Left kidney (tissue), 8 donors: ENCODE measurements around the gene APH1B. TPM values are rescaled to one million over a fixed set of nuclear protein-coding genes. Genes with fewer than 3 reads are reported as not detected.
A peak's percentile ranks its signal among the peaks of the same experiment; 100 is the strongest.
"Not testable (repeated sequence)": the region's sequence is repeated elsewhere in the genome, so short reads cannot be mapped to it uniquely, and the experiment has no call there.

Source experiments
- DNase-seq: peaks from one replicate; pipeline ENCODE4 v3.0.0-alpha.2; 2013
- long read RNA-seq, 8 donors: transcript quantifications; one replicate each; lab custom pipeline, GENCODE V29; 2026
- polyA plus RNA-seq: library from polyadenylated mRNA; unstranded; fragments of 120-200 nt; gene quantifications from one replicate; pipeline ENCODE4 v1.2.1, GENCODE V29; 2013; ENCODE audit not compliant: insufficient read length

Gene APH1B
- polyA plus RNA-seq: 19.6 TPM
- long read RNA-seq, donor 1, full-length matches to known transcripts: 7 of 78 reads
- long read RNA-seq, donor 1, partial matches to known transcripts: 71 of 78 reads
- long read RNA-seq, donor 1, other reads (novel, unspliced or antisense): 0 of 78 reads
- long read RNA-seq, donor 2, full-length matches to known transcripts: 9 of 9 reads
- long read RNA-seq, donor 2, partial matches to known transcripts: 0 of 9 reads
- long read RNA-seq, donor 2, other reads (novel, unspliced or antisense): 0 of 9 reads
- long read RNA-seq, donor 3, full-length matches to known transcripts: 2 of 2 reads
- long read RNA-seq, donor 3, partial matches to known transcripts: 0 of 2 reads
- long read RNA-seq, donor 3, other reads (novel, unspliced or antisense): 0 of 2 reads
- long read RNA-seq, donor 4, full-length matches to known transcripts: 1 of 1 reads
- long read RNA-seq, donor 4, partial matches to known transcripts: 0 of 1 reads
- long read RNA-seq, donor 4, other reads (novel, unspliced or antisense): 0 of 1 reads
- long read RNA-seq, donor 5, full-length matches to known transcripts: 9 of 28 reads
- long read RNA-seq, donor 5, partial matches to known transcripts: 19 of 28 reads
- long read RNA-seq, donor 5, other reads (novel, unspliced or antisense): 0 of 28 reads
- long read RNA-seq, donor 6, full-length matches to known transcripts: 9 of 38 reads
- long read RNA-seq, donor 6, partial matches to known transcripts: 29 of 38 reads
- long read RNA-seq, donor 6, other reads (novel, unspliced or antisense): 0 of 38 reads
- long read RNA-seq, donor 7, full-length matches to known transcripts: 9 of 72 reads
- long read RNA-seq, donor 7, partial matches to known transcripts: 22 of 72 reads
- long read RNA-seq, donor 7, other reads (novel, unspliced or antisense): 41 of 72 reads
- long read RNA-seq, donor 8, full-length matches to known transcripts: 5 of 29 reads
- long read RNA-seq, donor 8, partial matches to known transcripts: 24 of 29 reads
- long read RNA-seq, donor 8, other reads (novel, unspliced or antisense): 0 of 29 reads

DNA sequence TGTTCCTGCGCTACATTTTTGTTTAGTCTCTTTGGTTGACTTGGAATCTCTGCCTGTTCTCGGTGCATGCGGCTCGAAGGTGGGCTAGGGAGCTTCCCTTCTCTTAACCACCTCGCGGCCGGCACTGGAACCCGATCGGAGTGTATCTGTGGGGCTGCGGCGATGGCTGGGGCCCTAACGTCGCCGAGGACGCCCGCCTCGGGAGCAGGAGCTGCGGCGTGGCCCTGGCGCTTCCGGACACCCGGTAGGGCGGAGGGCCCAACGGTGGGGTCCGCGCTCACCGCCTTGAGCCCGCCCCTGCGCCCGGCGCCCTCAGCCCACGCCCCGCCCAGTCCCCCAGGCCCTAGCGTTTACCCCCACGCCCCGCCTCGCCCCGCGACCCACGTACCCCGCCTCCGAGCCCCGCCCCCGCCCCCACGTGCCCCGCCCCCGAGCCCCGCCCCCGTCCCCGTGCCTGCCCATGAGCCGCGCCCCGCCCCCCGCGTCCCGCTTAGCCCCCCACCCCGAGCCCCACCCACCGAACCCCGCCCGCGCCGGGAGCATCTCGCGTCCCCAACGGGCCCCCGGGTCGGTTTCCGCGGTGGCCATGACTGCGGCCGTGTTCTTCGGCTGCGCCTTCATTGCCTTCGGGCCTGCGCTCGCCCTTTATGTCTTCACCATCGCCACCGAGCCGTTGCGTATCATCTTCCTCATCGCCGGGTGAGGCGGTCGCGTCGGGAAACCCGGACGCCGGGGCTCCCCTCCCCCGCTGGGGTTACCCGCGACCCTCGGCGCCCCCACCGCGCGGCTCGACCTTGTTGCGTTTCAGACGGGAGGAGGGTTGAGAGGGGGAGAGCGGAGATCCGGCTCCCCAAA, at the start of gene APH1B:
Gene APH1B, plus strand, starts transcription at position 568 of the 855 bp plus-strand sequence. Its CDS starts 19 bp downstream, at position 587.
- peak; percentile 76 for DNase-seq

DNA sequence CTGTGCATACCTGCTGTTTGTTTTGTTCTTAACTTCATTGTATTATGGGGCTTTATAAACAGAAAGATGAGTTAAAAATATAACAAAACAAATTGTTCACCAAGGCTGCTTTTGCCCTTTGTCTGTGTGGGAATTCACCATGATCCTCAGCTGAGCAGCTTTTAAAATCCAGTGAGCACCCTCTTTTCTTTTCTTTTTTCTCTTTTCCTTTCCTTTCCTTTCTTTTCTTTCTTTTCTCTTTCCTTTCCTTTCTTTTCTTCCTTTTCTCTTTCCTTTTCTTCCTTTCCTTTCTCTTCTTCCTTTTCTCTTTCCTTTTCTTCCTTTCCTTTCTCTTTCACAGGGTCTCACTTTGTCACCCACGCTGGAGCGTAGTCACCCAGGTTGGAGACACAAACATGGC, 49.7 kb upstream of the APH1B start:
- no peak for DNase-seq

DNA sequence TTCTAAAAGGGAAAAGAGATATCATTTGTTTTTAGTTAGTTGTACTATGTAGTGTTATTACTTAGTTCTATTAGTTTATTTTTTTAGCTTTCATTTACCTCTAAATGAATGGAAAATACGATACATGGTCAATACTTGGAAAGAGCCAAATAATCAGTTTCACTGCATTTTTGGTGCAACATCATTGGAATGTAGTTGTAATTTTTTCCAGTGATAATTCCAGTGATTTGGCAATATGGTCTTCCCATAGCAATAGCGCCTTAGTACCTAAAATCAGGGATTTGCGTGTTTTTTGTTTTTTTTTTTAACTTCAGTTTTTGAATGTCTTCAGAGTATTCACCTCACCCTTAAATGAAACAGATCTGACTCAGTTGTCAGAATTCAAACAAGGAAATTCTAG, 46.2 kb upstream of the APH1B start:
- no peak for DNase-seq

DNA sequence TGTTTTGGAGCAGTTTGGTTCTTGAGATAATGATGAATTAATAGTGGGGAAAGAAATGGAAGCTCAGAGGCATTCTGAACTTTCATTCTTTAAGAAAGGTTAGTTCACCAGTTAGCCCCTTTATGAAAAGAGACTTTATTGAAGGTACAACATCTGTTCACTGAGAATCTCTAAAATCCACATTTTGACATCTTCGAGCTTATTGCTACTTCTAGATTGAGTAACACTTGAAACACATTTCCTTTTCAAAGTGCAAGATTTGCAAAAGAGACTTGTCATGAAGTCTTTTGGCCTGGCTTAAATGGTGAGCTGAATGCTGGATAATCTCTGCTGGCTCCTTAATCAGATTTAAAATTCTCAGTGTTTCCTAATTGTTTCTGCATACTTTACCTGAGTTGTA, 45.7 kb upstream of the APH1B start:
- no peak for DNase-seq

DNA sequence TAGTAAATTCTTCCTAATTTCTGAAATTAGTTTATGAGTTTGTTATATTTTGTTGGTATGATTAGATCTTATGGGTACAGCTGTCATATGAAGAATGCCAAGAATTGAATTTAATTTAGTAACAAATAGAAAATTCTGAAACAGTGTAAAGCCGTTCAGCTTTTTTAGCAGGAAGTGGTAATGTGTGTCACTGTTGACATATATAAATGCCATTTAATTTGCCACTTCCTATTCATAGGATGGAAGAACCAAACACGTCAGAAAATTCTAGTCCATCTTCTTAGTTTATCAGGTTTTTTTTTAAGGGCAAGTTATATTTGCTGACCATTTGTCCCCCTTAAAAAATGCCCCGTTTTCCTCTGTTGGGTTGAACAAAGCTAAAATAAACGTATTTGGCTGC, 45.0 kb upstream of the APH1B start:
- no peak for DNase-seq

DNA sequence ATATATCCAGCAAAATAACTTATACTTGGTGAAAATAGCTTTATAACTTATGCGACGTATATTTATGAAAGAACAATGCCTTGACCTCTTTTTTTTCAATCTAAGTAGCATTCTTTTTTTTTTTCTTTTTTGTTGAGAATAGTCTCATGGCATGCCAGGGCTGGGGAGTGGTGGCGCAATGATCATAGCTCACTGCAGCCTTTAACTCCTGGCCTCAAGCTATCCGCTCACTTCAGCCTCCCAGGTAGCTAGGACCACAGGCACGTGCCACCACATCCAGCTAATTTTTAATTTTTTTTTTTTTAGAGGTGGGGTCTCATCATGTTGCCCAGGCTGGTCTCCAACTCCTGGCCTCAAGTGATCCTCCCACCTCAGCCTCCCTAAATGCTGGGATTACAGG, 44.5 kb upstream of the APH1B start:
- no peak for DNase-seq

DNA sequence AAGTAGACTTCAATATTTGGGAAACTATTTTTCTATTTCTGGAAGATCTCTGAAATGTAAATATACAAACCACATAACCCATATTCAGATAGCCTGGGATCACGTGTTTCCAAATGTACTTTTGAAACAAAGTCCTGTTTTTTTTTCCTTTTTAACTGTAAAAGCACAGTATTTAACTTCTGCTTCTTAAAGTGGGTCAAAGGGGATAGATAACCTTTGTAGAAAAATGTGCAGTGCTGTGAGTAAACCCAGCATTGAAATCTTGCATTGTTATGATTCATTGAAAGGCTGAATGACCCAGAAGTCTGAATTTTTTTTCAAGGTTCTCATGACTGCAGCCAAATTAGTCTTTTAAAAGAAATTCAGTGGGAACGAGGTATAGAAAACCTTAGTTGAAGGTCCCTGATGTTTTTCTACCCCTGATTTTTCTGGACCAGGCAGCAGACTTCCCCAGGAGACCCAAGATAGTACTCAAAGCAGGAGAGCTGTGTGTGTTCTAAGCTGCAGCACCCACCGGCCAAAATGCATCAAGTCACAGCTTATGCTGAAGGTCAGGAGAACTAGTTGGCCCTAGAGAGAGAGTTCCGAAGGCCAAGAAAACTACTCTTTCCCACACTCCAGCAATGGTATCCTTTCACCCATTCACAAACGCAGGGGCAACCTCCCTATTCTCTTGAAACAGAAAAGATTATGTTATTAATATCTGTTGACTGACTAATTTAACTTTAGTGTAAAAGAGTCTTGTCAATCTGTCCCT, 43.6 kb upstream of the APH1B start:
- DNase-seq: no peak

DNA sequence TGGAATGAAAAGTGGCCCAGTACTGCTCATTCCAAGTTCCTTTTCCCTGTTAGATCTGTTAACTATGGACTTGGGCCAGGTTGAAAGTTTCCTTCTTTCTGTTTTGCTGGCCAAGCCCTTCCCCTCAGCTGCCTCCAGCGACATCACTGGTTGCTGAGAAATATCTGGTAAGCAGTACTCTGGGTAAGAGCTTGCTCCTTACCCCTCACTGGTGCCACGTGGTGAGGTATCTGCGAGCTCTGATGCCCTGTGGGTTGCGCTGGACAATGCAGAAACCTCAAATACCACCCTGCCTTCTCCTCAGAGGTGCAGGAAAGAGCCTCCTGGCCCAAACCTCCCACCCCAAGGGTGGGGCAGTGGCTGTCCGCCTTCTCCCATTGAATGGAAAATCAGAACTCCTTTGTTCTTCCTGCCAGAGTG, 42.9 kb upstream of the APH1B start:
- no peak for DNase-seq

DNA sequence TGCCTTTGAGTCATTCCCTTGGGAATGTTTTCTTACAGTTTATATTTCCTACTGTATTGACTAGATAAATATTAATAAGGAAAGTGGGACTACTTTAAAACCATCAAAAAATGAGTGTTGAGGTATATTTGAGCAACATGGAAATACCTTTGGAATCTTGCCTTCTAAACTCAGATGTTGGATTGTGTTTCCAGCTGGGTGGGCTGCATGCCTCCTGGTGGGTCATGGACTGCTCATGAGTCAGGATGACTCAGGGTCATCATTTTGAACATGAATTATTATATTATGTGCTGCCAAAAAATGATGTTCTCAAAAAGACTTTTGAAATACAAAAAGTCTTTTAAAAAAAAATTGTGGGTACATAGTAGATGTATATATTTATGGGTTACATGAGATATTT, 41.1 kb upstream of the APH1B start:
- DNase-seq: no peak

DNA sequence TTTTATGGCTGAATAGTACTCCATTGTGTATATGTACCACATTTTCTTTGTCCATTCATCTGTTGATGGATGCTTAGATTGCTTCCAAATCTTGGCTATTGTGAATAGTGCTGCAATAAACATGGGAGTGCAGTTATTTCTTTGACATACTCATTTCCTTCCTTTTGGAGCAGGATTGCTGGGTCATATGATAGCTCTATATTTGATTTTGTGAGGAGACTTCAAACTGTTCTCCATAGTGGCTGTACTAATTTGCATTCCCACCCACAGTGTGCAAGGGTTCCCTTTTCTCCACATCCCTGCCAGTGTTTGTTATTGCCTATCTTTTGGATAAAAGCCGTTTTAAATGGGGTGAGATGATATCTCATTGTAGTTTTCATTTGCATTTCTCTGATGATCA, 40.3 kb upstream of the APH1B start:
- DNase-seq: not testable (repeated sequence)

DNA sequence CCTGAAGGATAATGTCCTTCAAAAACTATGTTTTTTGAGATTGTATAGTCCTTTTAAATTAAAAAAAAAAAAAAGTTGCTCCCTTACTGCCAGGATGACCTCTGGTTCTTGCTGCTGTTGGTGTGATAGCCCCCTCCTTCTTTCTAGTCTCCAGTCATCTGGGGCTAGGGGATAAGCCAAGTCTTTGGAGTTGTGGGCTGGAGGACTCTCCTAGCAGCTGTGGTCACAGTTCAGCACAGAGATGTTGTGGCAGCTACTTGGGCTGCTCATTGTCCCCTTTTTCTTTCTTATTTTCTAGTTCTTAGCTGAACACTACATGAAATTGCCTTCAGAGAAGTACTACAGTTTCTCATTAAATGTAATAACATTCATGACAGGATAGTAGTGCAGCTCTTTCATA, 39.2 kb upstream of the APH1B start:
- no peak for DNase-seq

DNA sequence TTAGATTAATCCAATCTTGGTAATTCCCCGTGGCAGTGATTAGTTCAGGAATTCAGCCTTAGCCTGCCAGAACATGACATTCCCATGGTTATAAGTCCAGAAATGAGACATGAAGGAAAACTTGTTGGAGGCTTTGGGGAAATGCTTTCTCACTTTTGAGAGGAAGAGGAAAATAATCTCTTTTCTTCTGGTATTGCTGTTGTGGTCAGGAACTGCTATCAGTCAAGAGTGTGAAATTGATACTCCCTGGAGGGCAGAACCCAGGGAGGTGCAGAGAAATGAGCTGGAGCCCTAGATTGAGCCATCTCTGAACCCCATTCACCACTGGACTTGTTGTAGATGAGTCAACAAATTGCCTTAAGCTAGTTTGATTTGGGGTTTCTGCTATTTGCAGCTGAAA, 38.6 kb upstream of the APH1B start:
- DNase-seq: no peak

DNA sequence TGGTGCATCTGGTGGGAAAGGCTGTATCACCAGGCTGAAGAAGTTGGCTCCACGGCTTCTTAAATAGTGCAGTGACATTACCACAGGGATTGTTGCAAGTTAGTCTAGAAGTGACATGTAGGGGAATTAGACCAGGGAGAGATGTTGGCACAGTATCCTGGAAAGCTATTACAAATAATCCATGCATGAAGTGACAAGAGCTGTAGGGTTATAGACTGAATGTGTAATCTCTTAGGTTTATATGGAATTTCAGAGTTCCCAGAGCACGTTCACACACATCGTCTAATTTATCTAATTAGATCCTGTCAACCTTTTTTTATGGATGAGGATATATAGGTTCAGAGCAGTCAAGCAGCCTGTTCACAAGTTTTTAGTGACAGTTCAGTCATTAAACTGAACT, 37.3 kb upstream of the APH1B start:
- no peak for DNase-seq

DNA sequence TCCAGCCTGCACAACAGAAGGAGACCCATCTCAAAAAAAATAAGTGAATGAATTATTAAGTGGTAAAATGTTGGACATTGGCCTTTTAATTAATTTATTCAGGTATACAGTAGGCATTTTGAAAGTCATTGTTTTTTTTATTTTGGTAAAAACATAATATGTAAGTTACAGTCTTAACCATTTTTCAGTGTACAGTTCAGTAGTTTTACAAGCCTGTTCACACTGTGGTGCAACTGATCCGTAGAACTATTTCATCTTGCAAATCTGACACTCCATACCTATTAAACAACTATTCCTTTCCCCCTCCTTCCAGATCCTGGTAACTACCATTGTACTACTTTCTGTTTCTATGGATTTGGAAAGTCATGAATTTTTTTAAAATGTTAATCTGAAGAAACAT, 36.1 kb upstream of the APH1B start:
- no peak for DNase-seq

DNA sequence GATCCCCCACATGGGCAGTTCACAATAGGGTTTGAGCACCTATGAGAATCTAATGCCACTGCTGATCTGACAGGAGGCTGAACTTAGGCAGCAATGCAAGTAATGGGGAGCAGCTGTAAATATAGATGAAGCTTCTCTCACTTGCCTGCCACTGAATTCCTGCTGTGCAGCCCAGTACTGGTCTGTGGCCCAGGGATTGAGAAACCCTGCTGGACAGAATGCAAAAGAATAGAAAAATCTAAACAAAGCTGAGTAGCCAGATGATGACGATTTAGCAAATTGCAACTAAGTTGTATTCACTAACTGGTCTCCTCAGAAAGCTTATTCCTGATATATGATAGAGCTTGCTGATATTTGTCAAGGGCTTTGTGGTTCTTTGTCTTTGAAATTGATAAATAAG, 34.3 kb upstream of the APH1B start:
- no peak for DNase-seq

DNA sequence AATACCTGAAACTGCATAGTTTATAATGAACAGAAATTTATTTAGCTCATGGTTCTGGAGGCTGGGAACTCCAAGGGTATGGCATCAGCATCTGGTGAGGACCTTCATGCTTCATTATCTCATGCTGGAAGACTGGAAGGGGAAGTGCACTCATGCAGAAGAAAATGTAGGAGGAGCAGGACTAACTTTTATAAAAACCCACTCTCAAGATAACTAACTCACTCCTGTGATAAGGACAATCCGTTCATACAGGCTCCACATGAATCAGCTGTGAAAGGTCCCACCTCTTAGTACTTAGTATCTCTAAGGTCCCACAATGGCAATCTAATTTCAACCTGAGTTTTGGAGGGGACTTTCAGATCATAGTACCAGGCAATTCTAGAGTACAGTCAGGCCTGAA, 33.6 kb upstream of the APH1B start:
- no peak for DNase-seq

DNA sequence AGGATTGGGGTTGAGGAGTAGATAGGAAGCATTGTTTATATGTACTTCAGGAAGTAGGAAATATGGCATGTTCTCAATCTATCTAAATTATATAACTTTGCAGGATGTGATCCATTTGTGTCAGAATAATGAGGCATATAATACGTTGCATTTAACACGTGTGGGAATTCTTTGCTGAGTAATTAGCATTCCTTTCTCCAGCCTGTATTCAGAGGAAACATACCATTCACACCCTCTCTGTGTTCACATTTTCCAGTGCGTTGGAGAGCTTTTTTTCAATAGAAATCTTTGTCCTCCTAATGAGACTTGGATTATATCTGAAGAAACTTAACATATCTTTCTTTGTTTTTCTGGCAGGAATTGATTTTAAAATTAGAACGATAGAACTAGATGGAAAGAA, 33.0 kb upstream of the APH1B start:
- no peak for DNase-seq

DNA sequence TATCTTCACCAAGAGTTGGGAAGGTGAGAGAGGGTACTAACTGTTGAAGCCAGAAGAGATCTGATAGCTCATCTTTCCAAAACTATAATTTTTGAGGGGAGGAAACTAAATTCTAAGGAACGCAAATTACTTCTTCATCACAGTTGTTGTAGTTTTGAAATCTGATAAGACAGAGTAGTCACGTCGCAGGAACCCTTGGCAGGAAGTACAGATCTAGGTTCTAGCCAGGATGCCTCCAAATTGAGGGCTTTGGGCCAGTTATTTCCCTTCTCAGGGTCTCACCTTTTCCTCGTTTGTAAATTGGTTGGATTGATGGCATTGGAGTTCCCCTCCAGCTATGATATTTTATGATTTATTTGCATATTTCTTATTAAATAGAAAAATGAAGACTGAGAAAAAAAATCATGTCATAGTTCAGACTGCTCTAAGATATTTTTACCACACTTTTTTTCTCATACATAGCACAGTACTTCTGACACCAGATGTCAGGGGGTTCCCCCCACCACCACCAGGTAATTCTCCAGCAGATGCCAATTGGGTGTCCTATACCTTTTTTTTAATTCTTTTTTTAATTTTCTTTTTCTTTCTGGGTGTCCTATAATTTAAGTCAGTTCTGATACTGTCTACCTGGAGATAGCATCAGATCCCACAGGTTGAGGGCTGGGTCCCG, 32.3 kb upstream of the APH1B start:
- DNase-seq: no peak

DNA sequence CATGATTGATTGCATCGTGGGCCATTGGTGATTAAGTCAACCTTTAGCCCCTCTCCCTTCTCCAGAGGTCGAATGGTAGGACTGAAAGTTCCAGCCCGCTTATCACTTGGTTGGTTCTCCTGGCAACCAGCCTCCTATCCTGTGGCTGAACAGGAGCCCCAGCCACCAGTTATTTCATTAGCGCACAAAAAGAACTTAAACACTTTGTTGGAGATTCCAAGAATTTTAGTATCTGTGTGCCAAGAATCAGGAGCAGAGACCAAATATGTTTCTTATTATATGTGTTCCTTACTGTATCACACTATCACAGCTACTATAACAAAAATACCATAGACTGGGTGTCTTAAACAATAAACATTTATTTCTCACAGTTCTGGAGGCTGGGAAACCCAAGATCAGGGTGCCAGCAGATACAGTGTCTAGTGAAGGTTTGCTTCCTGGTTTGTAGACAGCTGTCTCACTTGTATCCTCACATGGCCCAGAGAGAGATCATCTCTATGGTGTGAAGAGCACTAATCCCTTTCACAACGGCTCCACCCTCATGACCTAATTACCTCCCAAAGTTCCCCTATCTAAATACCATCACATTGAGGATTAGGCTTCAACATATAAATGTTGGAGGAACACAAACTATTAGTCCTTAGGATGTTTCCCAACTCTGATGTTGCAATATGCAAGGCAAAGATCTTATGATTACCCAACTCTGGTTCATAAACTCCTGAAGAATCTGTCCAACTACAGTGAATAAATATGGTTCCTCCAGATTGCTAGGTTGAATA, 30.5 kb upstream of the APH1B start:
- no peak for DNase-seq
